NT2/D1 (cell line): Measurements from ENCODE around the gene CHN2.

ENCODE experiments used
- DNase-seq: peaks from one replicate; pipeline ENCODE4 v3.0.0-alpha.2; 2011; ENCODE audit warnings: low read depth, low spot score
- H3K27me3 ChIP-seq: 2 replicates; pipeline ENCODE4 v1.6.0; 2011; ENCODE audit warnings: mild to moderate bottlenecking; ENCODE audit not compliant: insufficient read length, insufficient read depth
- H3K36me3 ChIP-seq: 2 replicates; pipeline ENCODE4 v1.6.1; 2011; ENCODE audit warnings: mild to moderate bottlenecking, low read length, mixed read lengths; ENCODE audit not compliant: insufficient read depth, insufficient read length
- H3K4me1 ChIP-seq: 2 replicates; pipeline ENCODE4 v1.5.1; 2011; ENCODE audit not compliant: insufficient read depth, insufficient read length
- H3K4me3 ChIP-seq: 2 replicates; pipeline ENCODE4 v1.5.1; 2011; ENCODE audit warnings: low read depth; ENCODE audit not compliant: insufficient read length
- H3K9ac ChIP-seq: 2 replicates; pipeline ENCODE4 v1.6.0; 2011; ENCODE audit warnings: low read depth; ENCODE audit not compliant: insufficient read length
- H3K9me3 ChIP-seq: 2 replicates; pipeline ENCODE4 v1.5.1; 2011; ENCODE audit warnings: mild to moderate bottlenecking, low read length; ENCODE audit not compliant: insufficient read depth
- SUZ12 ChIP-seq: IDR thresholded peaks from 2 replicates; pipeline ENCODE4 v1.6.1; 2011; ENCODE audit not compliant: insufficient read length, insufficient read depth; ENCODE audit errors: extremely low read depth
- YY1 ChIP-seq: IDR thresholded peaks from 2 replicates; pipeline ENCODE4 v1.6.1; 2011; ENCODE audit not compliant: insufficient read length, insufficient read depth
- ZNF274 ChIP-seq: IDR thresholded peaks from 2 replicates; pipeline ENCODE4 v1.6.1; 2011; ENCODE audit warnings: mild to moderate bottlenecking, low read depth, low read length

CHN2 gene

DNA sequence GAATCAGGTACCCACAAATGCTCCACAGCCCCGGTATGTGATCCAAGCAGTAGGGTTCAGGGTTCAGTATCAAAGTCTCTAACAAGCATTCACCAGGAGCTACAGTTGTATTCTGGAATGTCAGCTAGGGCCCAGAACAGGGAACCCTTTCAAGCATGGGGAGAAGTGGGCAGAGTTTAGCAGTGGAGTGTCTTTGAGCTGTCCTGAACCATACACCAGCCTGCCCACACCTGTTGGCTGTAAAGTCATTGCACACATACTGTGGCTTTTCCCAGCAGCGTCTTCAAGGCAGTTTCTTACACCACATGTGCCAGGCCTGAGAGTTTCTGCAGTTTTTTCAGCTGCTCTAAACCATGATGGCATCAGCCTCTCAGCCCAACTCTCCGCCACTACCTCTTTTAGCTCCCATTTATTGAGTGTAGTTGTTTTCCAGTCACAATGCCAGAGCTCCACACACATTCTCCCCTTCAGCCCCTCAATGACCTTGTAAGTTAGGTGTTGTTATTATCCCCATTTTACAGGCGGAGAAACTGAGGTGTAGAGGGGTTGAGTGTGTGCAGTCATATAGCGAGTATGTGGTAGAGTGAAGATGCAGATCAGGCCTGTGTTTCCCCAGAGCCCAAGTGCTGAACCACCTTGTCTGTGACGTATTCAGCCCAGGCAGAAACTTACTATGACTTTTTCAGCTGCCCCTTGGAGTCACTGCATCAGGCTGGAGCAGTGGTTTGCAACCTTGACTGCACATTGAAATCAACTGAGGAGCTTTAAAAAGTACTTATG is 83.1 kb downstream of the CHN2 start:
- Histone ChIP-seq H3K4me3 (no peak overlapping the region), H3K27me3 (no peaks in the 10 kb centered on the region), H3K9me3 (no peaks in the 10 kb centered on the region), H3K4me1 (no peaks in the 10 kb centered on the region), H3K9ac (no peak overlapping the region), H3K36me3 (no peaks in the 10 kb centered on the region)
- TF ChIP-seq SUZ12 (no peak), YY1 (no peak), ZNF274 (no peak)
- no peak for DNase-seq

DNA sequence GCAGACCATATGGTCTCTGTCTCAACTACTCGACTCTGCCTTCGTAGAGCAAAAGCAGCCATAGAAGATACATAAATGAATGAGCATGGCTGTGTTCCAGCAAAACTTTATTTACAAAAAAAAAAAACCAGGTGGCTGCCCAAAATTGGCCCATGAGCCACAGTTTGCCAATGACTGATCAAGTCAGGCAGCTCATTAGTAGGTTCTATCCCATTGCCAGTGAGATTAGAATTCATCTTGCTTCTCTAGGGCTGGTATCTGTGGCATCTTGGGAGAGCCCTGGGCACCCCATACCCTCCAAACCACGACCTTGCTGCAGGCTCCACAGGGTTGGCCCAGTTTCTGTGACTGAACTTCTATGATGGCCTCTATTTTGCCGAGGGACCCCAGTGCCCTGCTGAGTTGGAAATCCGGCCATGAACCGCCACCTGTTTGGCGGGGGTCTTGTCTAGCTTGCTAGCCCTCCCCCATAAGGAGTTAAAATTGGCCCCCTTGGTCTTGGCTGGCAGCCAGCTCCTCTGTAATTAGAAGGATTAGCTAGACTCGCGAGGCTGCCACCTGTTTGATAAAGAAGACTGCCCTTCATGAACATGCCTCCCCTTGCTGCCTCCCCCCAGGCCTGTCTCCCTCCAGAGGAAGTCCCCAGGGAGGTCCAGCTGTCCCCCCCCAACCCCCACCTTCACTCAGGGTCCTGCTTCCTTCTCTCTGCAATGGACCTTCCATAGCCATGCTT is 83.9 kb downstream of the CHN2 start:
- H3K9ac ChIP-seq, result no peak overlapping the region
- TF ChIP-seq SUZ12, result no peak
- no peak for TF ChIP-seq ZNF274
- TF ChIP-seq YY1, result no peak
- H3K36me3 ChIP-seq, result no peaks in the 10 kb centered on the region
- DNase-seq, result no peak
- no peaks in the 10 kb centered on the region for H3K27me3 ChIP-seq
- H3K4me1 ChIP-seq, result no peaks in the 10 kb centered on the region
- H3K9me3 ChIP-seq, result no peaks in the 10 kb centered on the region
- no peak overlapping the region for H3K4me3 ChIP-seq

DNA sequence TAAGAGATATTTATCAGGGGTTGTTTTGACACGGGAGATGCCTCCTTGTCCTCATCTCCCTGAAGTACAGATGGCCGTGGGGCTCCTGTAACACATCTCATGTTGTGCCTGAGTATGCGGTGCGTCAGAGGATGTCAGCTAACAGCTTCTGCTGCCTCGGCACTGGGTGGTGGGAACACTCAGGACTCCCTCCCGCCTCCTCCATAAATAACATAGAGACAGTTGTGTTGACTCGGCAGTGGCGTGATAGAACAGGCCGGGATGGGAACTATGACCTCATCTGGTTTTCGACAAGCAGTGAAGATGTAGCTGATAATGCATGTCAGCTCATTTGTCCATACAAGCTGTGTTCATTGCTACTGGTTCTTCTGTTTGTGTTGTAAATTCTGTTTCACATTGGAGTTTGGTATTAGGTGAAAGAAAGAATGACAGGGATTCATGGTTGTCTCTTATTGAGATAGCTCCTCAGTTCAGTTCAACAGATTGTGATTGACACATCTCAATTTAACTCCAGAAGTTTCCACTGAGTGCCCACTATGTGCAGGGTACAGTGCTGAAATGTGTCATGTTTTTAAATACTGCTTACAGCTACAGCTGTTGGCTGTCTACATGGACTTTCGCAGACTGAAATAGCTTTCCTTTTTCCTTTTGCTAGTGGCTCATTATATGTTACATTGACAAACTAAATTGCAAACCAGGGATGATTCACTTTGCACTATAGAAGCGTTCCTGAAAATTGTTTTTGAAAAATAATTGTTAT is 87.4 kb downstream of the CHN2 start:
- H3K9ac ChIP-seq, result no peak overlapping the region
- no peaks in the 10 kb centered on the region for H3K9me3 ChIP-seq
- no peak overlapping the region for H3K4me3 ChIP-seq
- no peak for TF ChIP-seq ZNF274
- H3K4me1 ChIP-seq, result no peaks in the 10 kb centered on the region
- H3K27me3 ChIP-seq, result no peaks in the 10 kb centered on the region
- no peak for DNase-seq
- no peaks in the 10 kb centered on the region for H3K36me3 ChIP-seq

DNA sequence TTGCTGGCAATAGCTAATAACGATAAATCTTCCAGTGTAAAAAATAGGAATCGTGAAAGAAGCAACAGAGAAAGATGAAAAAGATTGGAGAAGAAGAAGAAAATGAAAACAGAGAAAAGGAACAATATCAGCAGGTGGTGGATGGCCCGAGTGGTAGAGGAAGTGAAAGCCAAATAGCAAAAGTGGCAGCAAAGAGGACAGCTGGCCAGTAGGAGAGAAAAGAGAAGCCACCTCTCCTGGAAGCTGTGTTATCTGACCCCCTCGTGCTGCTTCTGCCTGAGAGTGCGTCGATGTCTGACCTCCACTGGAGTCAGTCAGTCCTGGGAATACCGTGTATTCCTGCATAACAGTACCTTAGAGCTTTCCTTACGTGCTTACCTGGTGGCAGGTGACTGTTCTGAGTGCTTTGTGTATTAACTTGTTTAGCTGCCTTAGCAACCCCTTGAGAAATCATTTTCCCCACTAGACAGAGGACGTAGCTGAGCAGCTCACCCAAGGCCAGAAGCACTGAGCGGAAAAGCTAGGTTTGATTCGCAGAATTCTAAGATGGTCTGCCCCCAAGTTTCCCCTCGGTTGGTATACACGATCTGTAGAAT is 88.3 kb downstream of the CHN2 start:
- Histone ChIP-seq H3K4me3 (no peak overlapping the region), H3K36me3 (no peaks in the 10 kb centered on the region), H3K9me3 (no peaks in the 10 kb centered on the region), H3K27me3 (no peaks in the 10 kb centered on the region), H3K4me1 (no peaks in the 10 kb centered on the region), H3K9ac (no peak overlapping the region)
- no peak for DNase-seq
- TF ChIP-seq ZNF274, result no peak

DNA sequence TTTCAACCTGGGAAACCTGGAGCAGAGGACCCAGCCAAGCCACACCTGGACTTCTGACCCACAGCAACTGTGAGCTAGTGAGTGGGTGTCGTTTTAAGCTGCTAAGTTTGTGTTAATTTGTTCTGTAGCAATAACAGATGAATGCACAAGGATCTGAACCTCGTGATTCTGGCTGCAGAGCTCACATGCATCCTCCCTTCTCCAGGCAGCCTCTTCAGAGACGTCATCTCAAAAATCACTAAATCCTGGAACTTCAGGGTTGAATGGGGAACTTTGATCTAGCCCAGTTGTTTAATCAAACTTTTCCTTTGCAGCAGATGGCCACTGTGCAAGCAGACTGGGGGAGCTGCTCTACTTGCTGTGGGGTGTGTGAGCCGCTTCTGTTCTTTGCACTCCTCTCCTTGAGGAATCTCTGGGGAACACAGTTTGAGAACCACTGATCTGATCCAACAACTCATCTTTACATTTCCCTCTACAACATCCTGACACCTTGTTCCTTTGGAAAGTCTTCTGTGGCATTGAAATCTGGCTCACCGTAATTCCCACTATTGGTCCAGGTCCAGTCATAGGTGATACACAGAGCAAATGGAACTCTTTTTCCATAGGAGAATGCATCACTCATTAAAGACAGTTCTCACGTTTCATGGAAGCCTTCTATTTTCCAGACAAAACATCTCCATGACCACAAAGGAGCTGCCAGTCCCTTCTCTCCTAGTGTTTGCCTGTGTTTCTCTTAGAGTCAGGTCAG is 90.3 kb downstream of the CHN2 start:
- DNase-seq, result no peak
- Histone ChIP-seq H3K9me3 (no peaks in the 10 kb centered on the region), H3K27me3 (no peaks in the 10 kb centered on the region), H3K4me3 (no peak overlapping the region), H3K4me1 (no peaks in the 10 kb centered on the region), H3K9ac (no peak overlapping the region), H3K36me3 (no peaks in the 10 kb centered on the region)
- no peak for TF ChIP-seq YY1
- no peak for TF ChIP-seq ZNF274
- TF ChIP-seq SUZ12, result no peak

DNA sequence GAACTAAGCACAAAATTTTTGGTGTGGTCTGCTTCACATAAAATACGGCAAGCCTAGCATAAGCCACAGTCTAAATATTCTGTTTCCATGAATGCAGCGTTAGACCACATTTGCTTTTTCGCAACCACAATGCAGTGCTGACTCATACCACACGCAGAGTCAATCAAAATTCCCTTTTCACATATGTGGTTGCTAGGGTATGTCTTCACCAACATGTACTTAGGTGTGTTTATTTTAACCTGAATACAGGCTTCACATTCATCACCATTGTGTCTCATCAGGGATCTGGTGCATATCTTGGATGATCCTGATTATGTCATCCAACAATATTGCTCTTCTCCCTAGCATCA is 90.8 kb downstream of the CHN2 start:
- Histone ChIP-seq H3K27me3 (no peaks in the 10 kb centered on the region), H3K4me3 (no peak overlapping the region), H3K9me3 (no peaks in the 10 kb centered on the region), H3K36me3 (no peaks in the 10 kb centered on the region), H3K4me1 (no peaks in the 10 kb centered on the region), H3K9ac (no peak overlapping the region)
- TF ChIP-seq YY1, result no peak
- TF ChIP-seq ZNF274, result no peak
- no peak for TF ChIP-seq SUZ12
- DNase-seq, result no peak

DNA sequence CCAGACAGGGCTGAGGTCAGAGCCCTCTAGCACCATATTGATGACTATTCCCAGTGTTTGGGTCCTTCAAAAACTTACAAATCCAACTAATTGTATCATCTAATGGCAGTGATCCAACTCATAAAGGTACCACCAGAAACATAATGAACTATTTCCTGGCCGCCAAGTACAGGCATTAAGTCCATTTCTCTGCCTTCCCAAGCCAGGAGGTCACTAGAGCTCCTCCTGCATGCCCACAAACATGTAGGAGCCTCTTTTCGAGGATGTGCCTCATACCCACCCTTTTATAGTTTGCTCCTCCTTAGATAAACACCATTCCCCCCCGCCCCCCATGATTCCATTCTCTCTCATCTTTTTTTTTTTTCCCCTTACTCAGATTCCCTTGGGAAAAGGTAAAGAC is 91.3 kb downstream of the CHN2 start:
- Histone ChIP-seq H3K36me3 (no peaks in the 10 kb centered on the region), H3K4me1 (no peaks in the 10 kb centered on the region), H3K9me3 (no peaks in the 10 kb centered on the region), H3K4me3 (no peak overlapping the region), H3K27me3 (no peaks in the 10 kb centered on the region), H3K9ac (no peak overlapping the region)
- TF ChIP-seq YY1 (no peak), SUZ12 (no peak), ZNF274 (no peak)
- no peak for DNase-seq
